Panc1 (cell line): ENCODE measurements around the gene RASSF7. TPM values are rescaled to one million over a fixed set of nuclear protein-coding genes. Genes with fewer than 3 reads are reported as not detected.

Experiments
- ATAC-seq: fragments of 200-7000 bp; cut with Tn5 transposase; 2 replicates; pipeline ENCODE4 v1.9.1; 2020; ENCODE audit warnings: mild to moderate bottlenecking, moderate library complexity
- BruUV-seq: library from RNA; stranded (reverse); fragments of 400-500 nt; replicated peaks from 2 replicates; lab custom pipeline; 2021; lab: Mats Ljungman, UMichigan
- CTCF ChIA-PET: fragments of 300-600 bp; sonication (Branson Sonifier 250); formaldehyde crosslinking; loops from one replicate; lab custom pipeline; 2022; ENCODE audit warnings: antibody characterized with exemption; lab: Charles Lee
- POLR2A ChIA-PET: fragments of 300-600 bp; sonication (Branson Sonifier 250); formaldehyde crosslinking; loops from one replicate; lab custom pipeline; 2022; ENCODE audit warnings: antibody characterized with exemption; lab: Charles Lee
- DNase-seq: peaks from one replicate; pipeline ENCODE4 v3.0.0-alpha.2; 2010; ENCODE audit warnings: low read depth, low spot score
- H3K27ac ChIP-seq: 2 replicates; pipeline ENCODE4 v1.5.1; 2011; ENCODE audit warnings: mild to moderate bottlenecking, low read length, inconsistent platforms
- H3K27me3 ChIP-seq: fragments of 200-500 bp; sonication (Bioruptor generic); 2 replicates; pipeline ENCODE4 v1.6.0; 2014; ENCODE audit warnings: low read length, inconsistent platforms; ENCODE audit not compliant: control insufficient read depth, insufficient read depth
- H3K36me3 ChIP-seq: fragments of 200-500 bp; sonication (Bioruptor generic); 2 replicates; pipeline ENCODE4 v1.5.1; 2014; ENCODE audit warnings: inconsistent platforms, mild to moderate bottlenecking, low read length, moderate library complexity; ENCODE audit not compliant: control insufficient read depth, insufficient read depth
- H3K4me1 ChIP-seq: 2 replicates; pipeline ENCODE4 v1.5.1; 2011; ENCODE audit warnings: inconsistent platforms, mild to moderate bottlenecking, low read length, moderate library complexity; ENCODE audit not compliant: control insufficient read depth, insufficient read depth
- H3K4me3 ChIP-seq, 2 experiments: 2 replicates each; pipeline ENCODE4 v1.5.1; 2011 to 2012; ENCODE audit warnings: low read depth in 2 of 2, low read length in 2 of 2, mild to moderate bottlenecking in 2 of 2, inconsistent platforms in 1 of 2, moderate library complexity in 1 of 2
- H3K9me3 ChIP-seq: fragments of 200-500 bp; sonication (Bioruptor generic); 2 replicates; pipeline ENCODE4 v1.5.1; 2014; ENCODE audit warnings: low read depth, mild to moderate bottlenecking, inconsistent platforms, low read length, moderate library complexity; ENCODE audit not compliant: control insufficient read depth, insufficient read depth
- CTCF ChIP-seq: fragments of 450-650 bp; IDR thresholded peaks from 2 replicates; pipeline ENCODE4 v1.5.1; 2017; ENCODE audit warnings: mild to moderate bottlenecking
- POLR2AphosphoS5 ChIP-seq: IDR thresholded peaks from 2 replicates; pipeline ENCODE4 v1.6.1; 2012; ENCODE audit warnings: mild to moderate bottlenecking, low read depth, low read length, moderate library complexity
- REST ChIP-seq, 2 experiments: IDR thresholded peaks; 2 replicates each; pipeline ENCODE4 v1.6.1; 2011 to 2012; ENCODE audit warnings: low read depth in 2 of 2, control low read depth in 1 of 2, low read length in 1 of 2, mild to moderate bottlenecking in 1 of 2, moderate library complexity in 1 of 2; ENCODE audit not compliant: insufficient read depth in 1 of 2
- SIN3A ChIP-seq: IDR thresholded peaks from 2 replicates; pipeline ENCODE4 v1.6.1; 2012; ENCODE audit warnings: low read depth, mild to moderate bottlenecking, low read length, moderate library complexity, borderline replicate concordance; ENCODE audit not compliant: insufficient read depth
- TCF7L2 ChIP-seq: IDR thresholded peaks from 2 replicates; pipeline ENCODE4 v1.6.1; 2011; ENCODE audit warnings: mild to moderate bottlenecking, low read depth, low read length, inconsistent platforms
- in situ Hi-C: cut with HindIII; loops from 2 replicates; pipeline ENCODE4 v1.10.0; 2016; ENCODE audit warnings: low sequenced_read_pairs, low pct_unique_long_range_greater_than_20kb
- intact Hi-C: fragments of 100-400 bp; cut with micrococcal nuclease; formaldehyde crosslinking; loops from one replicate; pipeline ENCODE4 v1.10.0; 2022; ENCODE audit not compliant: unreplicated experiment
- total RNA-seq: library from RNA; stranded (reverse); gene quantifications from one replicate; pipeline ENCODE4 v1.2.1, GENCODE V29; 2021; ENCODE audit not compliant: unreplicated experiment

RASSF7 gene
- total RNA-seq, 1 experiment from 2014 or later = 81.8 TPM

- POLR2A ChIA-PET = no interaction called here
- peaks cover 3% of the 10 kb centered on the region; the same call in 1 of the 2 replicates for H3K36me3 ChIP-seq
- TF ChIP-seq POLR2AphosphoS5 = no peak
- TF ChIP-seq TCF7L2 = no peak
- no peak for TF ChIP-seq SIN3A
- no peak for TF ChIP-seq REST (IDR thresholded peaks at IDR 0.05; ENCODE audit: insufficient read depth in 1 of 2, low read depth in 2 of 2, low read length in 1 of 2)
- TF ChIP-seq CTCF = no peak
- ATAC-seq = no peak
- H3K4me3 ChIP-seq = no peak overlapping the region
- H3K9me3 ChIP-seq = no peaks in the 10 kb centered on the region
- BruUV-seq = no TSS peak
- H3K4me1 ChIP-seq = peaks cover 20% of the 10 kb centered on the region
- intact Hi-C loops (no loop called here), in situ Hi-C loops (no loop called here)
- no peak overlapping the region; the same call in 1 of the 2 replicates for H3K27ac ChIP-seq
- CTCF ChIA-PET = no interaction called here
- H3K27me3 ChIP-seq = no peaks in the 10 kb centered on the region
- no peak for DNase-seq
Measured at GRCh38 chr11:531919-532526, 28.7 kb upstream of the RASSF7 start.

- intact Hi-C loops = no loop called here
Measured at GRCh38 chr11:532527-532985, 28.2 kb upstream of the RASSF7 start.

More at GRCh38 chr11:532527-532985, 28.2 kb upstream of the RASSF7 start:
- no peaks in the 10 kb centered on the region for H3K9me3 ChIP-seq
- CTCF ChIA-PET = interaction anchor here (0.6 kb wide), 1 partner anchor 33 kb away, joined by 4 read pairs; no protein-coding TSS in a partner anchor
- no peak overlapping the region for H3K27ac ChIP-seq
- POLR2A ChIA-PET = interaction anchor here (1.0 kb wide), 1 partner anchor 12 kb away, joined by 8 read pairs; no protein-coding TSS in a partner anchor
- in situ Hi-C loops = no loop called here
- H3K27me3 ChIP-seq = no peaks in the 10 kb centered on the region
- H3K36me3 ChIP-seq = peaks cover 3% of the 10 kb centered on the region; the same call in 1 of the 2 replicates
- DNase-seq = no peak
- ATAC-seq = no peak
- no peak overlapping the region for H3K4me3 ChIP-seq
- peaks cover 26% of the 10 kb centered on the region for H3K4me1 ChIP-seq
- no TSS peak for BruUV-seq
- no peak for TF ChIP-seq REST (IDR thresholded peaks at IDR 0.05; ENCODE audit: insufficient read depth in 1 of 2, low read depth in 2 of 2, low read length in 1 of 2)
